Stimulated activated naive CD4-positive, alpha-beta T cell treated with Interleukin-2 at 50 U/mL for 16 hours (primary cell): ENCODE results near the gene PDE3A.
"Not testable (repeated sequence)": the region's sequence is repeated elsewhere in the genome, so short reads cannot be mapped to it uniquely, and the experiment has no call there.

Experiments used
- DNase-seq: peaks from one replicate; lab custom pipeline; 2025; lab: John Stamatoyannopoulos, UW

PDE3A gene

DNA sequence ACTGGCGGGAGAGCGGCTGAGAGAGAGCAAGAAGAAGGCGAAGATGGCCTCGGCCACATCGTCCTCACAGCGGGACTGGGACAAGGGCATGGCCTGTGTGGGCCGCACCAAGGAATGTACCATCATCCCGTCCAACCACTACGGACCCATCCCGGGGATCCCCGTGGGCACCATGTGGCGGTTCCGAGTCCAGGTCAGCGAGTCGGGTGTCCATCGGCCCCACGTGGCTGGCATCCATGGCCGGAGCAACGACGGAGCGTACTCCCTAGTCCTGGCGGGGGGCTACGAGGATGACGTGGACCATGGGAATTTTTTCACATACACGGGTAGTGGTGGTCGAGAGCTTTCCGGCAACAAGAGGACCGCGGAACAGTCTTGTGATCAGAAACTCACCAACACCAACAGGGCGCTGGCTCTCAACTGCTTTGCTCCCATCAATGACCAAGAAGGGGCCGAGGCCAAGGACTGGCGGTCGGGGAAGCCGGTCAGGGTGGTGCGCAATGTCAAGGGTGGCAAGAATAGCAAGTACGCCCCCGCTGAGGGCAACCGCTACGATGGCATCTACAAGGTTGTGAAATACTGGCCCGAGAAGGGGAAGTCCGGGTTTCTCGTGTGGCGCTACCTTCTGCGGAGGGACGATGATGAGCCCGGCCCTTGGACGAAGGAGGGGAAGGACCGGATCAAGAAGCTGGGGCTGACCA, 183.6 kb downstream of the PDE3A start:
- not testable (repeated sequence) for DNase-seq

DNA sequence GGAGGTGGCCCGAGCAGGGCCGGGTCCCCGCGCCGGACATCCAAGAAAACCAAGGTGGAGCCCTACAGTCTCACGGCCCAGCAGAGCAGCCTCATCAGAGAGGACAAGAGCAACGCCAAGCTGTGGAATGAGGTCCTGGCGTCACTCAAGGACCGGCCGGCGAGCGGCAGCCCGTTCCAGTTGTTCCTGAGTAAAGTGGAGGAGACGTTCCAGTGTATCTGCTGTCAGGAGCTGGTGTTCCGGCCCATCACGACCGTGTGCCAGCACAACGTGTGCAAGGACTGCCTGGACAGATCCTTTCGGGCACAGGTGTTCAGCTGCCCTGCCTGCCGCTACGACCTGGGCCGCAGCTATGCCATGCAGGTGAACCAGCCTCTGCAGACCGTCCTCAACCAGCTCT, 184.2 kb downstream of the PDE3A start:
- not testable (repeated sequence) for DNase-seq

DNA sequence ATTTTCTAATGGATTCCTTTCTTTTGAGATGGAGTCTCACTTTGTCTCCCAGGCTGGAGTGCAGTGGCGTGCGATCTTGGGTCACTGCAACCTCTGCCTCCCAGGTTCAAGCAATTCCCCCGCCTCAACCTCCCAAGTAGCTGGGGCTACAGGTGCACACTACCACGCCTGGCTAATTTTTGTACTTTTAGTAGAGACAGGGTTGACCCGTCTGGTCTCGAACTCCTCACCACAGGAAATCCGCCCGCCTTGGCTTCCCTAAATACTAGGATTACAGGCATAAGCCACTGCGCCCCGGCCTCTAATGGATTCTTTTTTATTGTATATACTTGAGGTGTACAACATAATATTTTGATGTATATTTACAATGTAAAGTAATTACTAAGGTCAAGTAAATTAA, 186.7 kb downstream of the PDE3A start:
- no peak for DNase-seq

DNA sequence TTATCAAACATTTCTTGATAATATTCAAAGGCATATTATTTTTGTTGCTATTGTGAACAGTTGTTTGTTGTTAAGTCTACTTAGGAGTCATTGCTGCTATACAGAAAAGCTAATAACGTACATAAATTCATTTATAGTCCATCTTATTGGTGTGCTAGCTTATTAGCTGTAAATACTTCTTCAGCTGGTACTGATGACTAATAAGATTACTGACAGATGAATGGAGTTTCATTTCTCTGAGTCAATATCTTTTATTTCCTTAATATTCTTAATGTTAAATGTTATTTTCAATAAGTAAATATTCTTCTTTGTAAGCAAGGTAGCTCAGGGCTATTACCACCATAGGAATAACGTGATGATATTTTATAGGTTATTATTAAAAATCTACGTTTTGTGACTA, 187.4 kb downstream of the PDE3A start:
- no peak for DNase-seq

DNA sequence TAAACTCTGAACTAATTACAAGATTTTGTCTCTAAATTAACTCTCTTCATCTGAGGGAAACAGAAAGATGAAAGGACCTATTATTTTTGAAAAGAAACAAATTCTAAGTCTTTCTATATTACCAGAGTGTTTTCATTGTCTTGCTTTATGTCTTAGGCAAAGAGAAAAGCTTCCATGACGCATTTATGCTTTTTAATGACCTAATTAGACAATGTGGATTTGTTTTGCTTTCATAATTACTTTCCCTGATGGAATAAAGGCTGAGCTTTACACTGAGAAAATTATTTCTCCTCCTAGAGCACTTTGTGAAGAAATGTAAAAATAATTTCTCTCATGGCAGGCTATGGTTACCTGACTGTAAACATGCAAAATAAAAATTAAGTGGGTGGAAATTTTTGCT, 188.8 kb downstream of the PDE3A start:
- no peak for DNase-seq

DNA sequence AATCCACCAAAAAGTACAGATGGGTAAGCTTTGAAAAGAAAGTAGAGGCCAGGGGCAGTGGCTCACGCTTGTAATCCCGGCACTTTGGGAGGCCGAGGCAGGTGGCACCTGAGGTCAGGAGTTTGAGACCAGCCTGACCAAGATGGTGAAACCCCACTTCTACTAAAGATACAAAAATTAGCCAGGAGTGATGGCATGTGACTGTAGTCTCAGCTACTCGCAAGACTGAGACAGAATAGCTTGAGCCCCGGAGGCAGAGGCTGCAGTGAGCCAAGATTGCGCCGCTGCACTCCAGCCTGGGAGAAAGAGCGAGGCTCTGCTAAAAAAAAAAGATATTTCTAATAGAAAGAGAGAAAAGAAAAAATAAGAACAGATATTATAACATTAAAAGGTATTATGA, 192.6 kb downstream of the PDE3A start:
- DNase-seq = no peak

DNA sequence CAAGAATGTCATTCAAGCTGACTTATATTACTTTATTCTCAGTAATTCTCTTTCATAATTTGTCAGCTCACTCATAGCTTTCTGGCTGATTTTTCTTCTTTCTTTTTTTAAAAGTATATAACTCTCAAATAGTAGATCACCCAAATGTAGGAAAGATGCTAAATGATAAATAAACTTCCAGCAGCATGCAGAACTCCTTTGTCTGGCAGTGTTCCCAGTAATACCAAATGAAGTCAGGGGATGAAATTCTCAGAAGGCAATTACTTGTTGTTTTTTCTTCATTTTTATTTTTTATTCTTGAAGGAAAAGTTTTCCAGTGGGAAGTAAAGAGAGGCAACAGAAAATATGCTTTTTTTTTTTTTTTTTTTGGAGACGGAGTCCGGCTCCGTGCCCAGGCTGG, 193.5 kb downstream of the PDE3A start:
- DNase-seq = no peak

DNA sequence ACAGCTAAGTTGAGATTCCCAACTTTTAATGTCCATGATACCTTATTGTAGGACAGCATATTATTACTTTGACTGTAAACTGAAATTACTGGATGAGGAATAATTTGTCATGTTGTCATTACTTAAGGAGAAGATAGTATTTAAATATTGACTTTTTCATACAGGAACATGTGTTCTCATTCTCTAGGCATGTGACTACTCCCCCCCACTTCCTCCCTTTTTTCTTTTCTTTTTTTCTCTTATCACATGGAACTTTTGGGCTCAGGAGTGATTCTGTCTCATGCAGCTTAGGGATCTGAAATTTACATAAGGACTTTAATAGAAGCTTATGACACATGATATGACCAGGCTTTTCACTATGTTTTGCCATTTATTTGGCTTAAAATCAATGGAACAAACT, 199.1 kb downstream of the PDE3A start:
- DNase-seq = no peak

DNA sequence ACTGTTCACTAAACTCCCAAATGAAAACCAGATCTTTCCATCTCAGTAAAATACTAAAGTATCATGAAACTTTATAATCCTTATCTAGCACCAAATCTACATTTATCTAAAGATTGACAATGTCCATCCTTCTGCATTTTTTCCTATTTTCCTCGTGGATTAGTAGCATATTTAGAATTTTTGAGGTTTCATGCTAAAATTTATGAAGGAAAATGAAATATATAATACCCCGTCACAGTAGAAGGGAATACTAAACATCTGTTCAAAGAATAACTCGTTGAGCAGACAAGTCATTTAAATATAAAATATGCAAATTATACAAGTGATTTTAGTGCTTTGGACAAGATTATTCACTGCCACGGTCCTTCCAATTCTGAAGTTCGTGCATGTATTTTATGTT, 204.1 kb downstream of the PDE3A start:
- DNase-seq = no peak

DNA sequence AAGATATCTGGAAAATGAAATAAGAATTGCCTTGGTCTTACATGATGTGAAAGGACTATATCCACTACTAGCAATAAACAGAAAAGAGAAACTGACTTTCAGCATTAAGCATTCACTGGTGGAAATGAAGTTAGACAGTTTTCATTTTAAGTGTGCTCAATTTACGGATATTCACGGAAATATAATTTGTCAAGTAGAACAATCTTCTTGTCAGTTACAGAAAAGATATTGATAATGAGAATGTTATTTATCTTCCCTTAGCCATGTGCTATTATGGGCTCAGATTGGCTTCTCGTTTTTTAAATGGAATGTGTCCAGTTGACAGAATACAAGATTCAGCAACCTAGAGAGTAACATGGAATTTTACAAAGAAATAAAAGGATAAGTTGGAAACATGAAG, 208.2 kb downstream of the PDE3A start:
- DNase-seq = no peak

DNA sequence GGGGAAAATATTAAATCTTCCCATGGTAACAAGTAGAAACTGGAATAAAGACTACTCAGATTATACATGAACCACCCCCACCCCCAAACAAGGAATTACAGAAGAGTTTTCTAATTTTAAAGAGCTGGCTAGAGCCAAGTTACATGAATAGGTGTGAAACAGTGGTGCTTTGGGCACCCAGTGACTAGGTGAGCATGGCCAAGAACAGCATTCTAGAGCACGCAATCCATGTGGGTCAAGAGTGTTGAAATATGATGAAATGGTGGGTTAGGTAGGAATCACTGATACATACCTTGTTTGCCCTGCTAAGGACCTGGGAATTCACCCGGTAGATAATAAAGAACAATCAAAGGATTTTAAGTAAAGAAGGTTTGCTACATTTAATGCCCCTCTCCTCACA, 208.7 kb downstream of the PDE3A start:
- DNase-seq = no peak

DNA sequence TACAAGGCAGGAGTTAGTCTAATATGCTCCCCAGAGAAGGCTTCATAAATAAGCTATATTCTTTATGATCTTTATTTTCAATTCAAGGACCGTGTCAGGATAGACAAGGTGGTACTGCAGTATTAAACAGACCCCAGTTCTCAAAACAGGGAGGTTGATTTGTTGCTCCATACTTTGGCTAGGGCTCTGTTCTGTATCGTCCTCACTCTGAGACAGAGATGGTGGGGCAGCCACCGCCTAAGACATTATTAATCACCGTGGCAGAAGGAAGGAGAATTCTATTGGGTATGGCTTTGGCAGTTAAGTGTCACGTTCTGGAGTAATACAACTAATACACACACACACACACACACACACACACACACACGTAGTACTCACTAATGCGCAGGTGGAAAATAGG, 209.8 kb downstream of the PDE3A start:
- DNase-seq = no peak

DNA sequence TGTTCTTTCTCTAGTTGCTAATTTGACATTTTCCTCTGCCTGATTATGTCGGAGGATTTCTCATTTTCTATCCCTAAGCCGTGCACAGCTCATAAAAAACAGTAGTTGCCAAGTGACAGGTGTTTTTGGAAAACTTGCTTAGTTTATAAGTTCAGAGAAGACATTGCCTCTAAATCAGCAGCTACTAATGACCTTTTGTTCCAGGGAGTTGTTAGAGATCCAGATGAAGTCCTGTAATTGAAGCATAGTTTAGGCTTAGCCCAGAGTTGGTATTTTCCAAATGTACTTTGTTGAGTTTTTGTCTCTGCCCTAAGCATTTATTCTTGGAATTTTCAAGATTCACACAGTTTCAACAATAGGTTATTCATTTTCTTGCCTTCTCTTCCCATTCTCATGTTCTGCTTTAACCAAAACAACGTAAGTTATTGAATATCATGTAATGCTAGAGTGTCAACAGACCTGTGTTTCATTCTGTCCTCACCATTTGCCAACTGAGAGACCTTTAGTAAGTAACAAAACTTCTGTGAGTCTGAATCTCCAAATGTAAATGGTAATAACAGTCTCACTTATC, 216.8 kb downstream of the PDE3A start:
- DNase-seq = no peak

DNA sequence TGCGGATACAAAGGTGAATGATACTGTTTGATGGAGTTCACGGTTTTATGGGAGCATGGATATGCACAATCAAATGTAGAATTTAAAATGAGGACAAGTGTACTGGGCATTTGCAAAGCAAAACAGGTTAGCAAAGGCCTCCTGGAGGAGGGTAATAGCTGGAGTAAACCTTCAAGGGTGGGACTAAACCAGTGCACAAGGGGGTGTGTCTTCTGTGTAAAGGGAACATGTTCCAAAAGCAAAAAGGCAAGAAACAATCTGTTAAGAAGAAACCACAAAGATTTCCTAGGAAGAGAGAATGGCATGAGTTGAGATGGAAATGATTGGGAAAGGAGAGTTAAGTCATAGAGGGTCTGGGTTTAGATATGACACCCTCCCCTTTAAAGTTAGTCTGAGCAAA, 217.6 kb downstream of the PDE3A start:
- no peak for DNase-seq

DNA sequence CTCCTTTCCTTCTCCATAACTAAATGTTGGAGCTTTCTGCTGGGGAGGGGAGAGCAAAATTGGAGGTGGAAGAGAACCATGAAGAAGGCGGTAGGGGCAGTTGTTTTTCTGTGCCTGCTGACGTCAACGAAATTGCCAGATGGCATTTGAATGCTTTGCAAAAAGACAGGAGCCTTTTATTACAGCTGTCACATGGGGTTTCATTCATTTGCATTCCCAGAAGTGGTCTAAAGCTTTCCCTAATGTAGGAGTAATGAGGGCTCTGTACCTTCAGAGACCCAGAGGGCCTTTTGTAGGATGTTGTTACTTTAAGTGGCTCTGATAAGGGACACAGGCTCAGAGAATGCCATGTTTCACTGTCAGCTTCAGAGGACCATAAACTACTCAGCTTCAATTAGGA, 219.7 kb downstream of the PDE3A start:
- no peak for DNase-seq

DNA sequence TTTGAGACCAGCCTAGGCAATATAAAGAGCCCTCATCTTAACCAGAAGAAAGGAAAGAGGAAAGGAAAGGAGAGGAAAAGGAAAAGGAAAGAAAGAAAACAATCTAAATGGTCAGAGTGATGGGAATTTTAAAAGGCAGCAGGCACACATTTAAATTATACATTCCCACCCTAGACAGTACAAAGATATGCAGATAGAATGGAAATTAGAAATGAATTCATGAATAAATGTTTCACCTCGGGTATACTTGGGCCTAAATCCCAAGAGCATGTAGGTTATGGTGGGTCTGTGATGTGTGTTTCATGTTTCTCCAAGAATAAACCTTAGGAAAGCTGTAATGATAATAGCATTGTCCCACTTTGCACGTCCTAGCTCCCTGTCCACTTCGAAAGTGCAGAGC, 222.2 kb downstream of the PDE3A start:
- DNase-seq = no peak

DNA sequence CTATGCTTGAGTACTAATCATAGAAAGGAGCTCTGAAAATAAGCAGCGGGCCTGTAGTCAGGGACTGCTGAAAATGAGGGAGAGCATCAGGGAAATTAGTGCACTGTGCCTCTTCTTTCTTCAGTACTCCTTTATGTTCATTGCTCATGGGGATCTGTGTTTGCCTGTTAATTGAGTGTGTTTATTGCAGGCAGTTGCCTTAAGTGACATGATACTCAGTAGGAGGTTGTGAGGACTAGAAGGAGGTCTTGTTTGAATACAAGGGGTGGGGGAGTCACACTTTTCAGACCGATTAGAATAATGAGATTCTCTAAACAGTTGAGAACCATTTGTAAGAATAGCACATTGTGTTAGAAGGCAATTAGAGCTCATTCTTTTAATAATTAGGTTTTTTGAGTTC, 224.2 kb downstream of the PDE3A start:
- no peak for DNase-seq

DNA sequence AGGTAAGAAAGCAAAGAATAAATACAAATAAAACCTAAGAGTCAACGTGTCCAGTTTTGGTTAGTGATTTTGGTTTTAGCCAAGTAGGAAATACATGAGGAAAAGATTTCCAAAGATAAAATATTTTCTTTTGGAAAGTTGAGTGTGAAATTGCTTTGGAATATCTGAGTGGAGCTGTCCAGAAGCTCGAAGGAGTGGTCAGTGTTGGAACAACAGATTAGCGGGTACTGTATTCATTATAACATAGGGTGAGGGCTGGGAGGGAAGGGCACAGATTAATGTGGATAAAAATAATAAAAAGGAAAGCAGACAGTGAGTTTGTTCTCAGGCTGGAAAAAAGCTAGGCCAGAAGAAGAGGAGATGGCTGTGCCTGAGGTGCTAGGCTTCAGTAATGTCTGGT, 225.3 kb downstream of the PDE3A start:
- no peak for DNase-seq

DNA sequence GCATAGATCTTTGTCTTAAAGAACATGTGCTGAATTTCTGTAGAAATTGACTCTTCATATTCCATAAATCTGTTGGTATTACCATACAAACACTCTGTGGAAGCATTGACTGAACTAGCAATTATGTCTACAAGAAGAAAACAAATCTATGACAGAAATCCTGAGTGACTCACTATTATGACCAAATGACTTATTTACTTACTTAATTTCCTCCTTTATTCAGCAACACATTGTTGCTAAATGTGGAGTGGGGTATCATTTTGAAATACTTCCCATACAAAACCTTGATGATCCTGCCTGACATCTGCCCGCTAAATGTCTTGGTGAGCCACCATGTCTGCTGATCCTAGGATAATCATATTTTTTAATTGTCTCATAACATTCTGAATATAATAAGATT, 227.7 kb downstream of the PDE3A start:
- no peak for DNase-seq

DNA sequence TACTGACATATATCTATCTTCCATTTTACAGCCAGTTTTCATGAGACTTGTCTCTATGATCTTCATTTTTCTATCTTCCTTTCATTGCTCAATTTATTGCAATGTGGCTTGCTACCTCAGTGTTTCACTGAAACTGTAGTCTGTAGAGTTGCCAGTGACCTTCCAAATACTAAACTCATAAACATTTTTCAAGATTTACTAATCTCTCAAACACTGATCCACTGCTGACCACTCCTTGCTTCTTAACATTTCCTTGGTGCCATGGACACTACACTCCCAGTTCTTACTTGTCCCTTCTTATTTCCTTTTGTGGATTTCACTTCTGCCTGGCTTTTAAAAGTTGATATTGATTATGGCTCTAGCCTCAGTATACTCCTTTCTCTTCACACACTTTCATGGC, 231.4 kb downstream of the PDE3A start:
- no peak for DNase-seq

DNA sequence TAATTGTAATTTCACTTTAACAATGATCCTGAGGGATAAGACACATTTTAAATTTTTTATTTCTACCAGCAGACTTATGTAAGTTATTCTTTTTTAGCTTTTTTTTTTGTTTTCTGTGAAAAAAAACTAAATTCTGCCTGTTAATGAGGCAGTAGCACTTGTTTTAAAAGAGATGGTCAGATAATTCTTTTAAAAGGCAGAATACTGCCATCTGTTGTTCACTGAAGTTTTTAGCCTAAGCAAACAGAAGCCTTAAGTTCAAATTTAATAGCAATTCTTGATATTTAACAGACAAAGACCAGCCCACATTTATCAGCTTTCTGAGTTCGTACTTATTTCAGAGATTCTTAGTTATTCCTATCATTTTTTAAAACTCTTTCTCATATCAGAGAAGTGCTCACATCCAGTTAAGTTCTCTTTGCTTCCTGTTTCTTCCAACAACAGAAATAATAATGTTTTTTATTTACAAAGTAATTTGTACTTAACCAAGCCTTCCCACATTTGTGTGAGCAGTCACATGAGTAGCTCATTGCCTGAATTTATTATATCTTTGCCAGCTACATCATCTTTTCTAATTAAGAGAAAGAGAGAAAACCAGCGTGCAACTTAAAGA, 233.4 kb downstream of the PDE3A start:
- no peak for DNase-seq

DNA sequence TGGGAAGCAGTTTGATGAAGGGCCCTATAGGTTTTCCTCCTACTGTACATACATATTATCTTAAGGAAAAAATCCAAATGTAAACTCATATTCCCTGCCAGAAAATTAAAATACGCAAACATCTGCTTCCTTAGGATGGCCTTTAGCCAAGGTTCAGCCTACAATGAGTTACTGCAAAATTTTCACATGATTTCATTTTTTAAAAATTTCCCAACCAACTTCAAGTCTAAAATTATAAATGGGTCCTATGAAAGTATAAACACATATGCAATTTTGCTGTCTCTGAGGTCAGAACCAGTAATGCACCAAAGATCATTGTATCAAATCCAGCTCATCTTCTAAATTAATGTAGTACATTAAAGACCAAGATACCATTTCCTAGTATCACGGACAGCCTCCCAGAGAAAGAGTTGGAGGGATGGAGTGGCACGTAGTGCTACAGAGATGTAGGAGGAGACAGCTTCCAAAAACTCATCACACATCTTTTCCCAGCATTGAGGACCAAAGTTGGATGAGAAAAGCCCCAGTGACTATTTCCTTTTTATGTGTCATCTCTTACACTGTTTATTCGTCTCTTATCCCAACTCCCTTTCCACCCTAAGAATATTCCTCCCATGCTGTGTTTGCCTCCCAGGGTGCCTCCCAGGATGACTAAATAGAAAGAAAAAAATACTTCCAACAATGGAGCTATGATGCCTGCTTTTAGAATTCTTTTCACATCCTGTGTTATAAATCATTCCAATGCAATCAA, 234.5 kb downstream of the PDE3A start:
- DNase-seq = no peak

DNA sequence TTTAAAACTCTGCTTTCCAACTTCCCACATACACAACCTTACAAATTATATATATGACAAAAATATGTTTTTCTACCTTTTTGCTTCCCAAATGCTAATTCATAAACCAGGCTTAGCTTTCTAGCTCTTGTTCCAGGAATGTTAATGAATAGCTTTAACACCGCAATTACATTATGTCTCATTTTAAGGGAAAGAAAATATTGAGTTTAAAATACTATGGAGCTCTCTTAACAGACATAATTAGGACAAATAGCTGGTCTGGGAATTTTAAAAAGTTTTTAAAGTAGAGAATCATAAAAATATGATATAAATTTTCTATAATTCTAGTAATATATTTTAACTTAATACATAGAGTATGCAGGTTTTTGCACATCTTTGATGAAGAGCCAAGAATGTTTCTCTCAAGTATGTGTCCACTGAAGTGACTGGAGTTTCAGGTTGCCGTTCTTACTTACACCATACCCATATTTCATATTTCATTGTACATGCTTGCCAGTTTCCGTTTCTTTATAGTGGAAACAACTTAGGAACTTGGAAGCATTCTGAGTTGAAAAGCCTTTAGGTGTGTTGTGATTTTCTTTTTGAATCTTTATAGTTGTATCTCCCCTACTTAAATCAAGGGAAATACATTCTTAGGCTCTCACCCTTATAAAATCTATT, 236.2 kb downstream of the PDE3A start:
- DNase-seq = no peak
